GM21529 (cell line): Measurements from ENCODE around the gene AIG1.
"Not testable (repeated sequence)": the region's sequence is repeated elsewhere in the genome, so short reads cannot be mapped to it uniquely, and the experiment has no call there.

ENCODE experiments used
- ATAC-seq: cut with Tn5 transposase; IDR thresholded peaks from one replicate; pipeline ENCODE4 v1.9.1; 2021; ENCODE audit not compliant: unreplicated experiment

Gene AIG1

DNA sequence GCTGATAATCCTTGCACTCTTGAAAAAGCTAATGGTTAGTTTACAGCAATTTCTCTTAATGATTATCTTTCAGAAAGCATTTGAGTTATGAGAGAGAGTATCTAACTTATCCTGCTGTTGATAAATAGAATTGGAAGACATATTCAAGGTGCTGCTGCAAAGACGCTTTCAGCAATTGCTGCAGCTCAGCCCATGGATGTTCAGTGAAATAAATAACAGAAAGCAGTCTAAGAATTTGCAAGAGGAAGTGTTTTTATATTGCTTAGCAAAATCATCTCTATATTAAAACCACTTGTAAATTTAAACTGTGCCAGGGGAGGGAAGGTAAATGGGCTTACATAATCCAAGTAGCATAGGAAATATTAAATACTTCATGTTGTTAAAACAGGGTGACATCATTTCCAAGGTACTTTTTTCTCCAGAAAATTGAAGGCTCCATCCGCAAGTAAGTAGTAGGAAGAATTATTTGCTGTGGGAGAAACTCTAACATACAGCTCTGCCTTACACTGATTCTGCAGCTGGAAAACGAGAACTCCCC, 201.3 kb downstream of the AIG1 start:
- no peak for ATAC-seq

DNA sequence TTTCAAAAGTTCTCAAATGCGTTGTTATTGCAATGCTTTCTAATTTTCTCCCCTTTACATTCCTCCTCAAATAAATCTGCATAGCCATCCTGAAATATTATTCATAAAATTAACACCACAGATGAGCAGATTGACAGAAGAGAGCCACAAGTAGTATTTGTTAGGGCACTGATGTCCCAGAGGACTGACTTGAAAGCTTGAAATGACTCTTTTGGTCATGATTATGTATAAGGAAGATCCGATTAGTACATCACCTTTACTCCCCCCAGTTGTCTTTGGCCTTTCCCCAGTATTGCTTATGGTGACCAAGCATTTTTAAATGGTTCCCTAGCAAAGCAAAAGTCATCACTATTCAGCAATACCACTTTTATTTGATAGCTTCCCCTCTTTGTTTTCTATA, 202.2 kb downstream of the AIG1 start:
- peak; percentile 88 for ATAC-seq

DNA sequence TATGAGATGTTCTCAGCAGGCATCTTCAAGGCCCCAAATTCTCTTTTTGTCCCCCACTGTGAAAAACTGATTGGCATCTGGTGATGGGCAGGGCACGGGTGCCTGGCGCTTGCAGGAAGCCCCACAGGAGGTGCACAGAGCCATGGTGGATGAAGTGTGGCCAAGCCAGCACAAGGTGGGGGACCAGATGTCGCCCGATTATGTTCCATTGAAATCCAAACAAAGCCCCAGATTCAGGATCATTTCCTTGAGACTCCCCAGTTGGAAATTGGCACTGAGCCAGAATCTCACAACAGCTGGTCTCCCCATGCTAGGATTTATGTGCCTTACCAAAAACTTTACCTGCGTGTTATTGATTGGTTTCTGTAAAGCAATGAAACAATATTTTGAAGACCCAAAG, 203.7 kb downstream of the AIG1 start:
- ATAC-seq, result no peak

DNA sequence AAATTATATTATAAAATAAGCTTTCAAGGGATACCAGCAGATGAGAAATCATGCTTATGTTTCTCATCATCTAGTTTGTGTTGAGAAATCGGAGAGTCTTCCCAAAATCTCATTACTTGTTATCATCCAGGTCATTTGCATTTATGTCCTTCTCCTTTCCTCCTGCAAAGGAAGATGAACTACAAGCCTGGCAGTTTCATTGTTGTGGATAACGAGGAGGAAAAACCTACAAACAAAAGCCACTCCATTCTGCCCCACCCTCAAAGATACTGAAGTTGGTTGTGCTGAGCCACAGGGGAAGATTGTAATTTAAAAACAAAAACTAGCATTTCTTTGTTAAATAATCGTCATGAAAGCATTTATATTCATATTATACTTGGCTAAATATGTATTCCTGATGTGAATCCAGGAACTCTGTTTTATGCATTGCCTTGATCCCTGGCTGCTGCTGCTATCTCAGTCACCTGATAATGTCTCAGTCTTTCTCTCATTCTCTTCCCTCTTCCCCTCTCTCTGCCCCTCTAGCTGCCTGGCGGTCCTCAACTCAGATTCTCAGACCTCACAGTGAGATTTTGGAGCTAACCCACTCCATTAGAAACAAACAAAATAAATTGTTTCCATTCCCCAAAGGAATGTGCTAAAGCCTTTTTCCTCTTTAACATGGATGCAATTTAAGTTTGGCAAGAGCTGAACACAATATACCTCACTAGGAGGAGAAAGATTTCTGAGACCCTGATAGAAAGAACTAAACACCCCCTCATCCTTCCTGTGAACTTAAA, 204.5 kb downstream of the AIG1 start:
- no peak for ATAC-seq

DNA sequence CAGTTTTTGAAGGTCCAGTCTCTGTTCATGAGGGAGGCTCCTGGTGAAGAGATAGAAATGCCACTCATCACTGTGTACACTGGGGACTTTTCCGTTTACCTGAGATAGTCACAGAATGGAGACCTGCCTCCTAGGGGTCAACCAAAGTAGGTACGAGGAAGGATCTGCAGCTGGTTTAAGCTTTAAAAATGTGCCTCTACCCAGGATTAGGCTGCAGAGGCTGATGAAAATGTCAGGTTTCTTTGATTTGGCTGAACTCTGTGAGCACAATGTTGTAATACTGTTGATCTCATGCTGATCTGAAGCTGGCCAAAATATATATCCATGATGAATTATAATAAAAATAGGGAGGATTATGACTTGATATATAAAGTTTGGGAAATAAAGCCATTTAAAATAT, 207.1 kb downstream of the AIG1 start:
- no peak for ATAC-seq

DNA sequence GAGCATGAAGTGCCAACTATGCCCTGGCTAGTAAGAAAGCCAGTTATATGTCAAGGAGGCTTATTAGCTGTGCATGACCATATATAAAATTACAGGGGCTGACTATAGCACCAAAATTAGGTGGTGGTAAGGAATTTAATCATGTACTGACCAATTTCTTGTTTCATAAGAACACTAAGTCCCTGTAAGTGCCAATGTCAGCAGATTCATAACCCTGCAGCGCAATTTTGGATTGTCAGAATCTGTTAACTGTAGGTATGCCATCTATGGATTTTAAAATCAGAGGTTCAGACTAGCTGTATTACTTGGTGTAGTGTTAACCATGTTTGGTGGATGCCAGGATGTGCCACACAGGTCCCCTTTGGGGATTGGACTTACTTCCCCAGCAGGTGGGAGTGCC, 207.8 kb downstream of the AIG1 start:
- no peak for ATAC-seq

DNA sequence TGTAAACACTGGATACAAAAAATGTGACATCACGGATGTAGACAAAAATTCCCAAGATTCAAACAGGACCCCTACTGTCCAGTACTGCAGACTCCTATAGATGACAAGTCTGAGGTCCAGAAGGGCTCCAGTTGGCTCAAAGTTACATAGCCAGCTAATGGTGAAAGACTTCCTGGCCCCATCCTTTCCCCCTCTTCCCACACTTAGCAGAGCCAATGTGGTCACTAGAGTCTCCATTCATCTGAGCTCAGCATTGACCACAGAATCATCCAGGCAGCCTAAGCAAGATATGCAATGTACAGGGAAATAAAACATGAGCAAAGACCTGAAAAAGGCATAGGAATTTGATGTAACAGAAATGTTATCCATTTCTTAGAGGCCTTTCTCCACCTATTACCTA, 209.3 kb downstream of the AIG1 start:
- ATAC-seq, result no peak

DNA sequence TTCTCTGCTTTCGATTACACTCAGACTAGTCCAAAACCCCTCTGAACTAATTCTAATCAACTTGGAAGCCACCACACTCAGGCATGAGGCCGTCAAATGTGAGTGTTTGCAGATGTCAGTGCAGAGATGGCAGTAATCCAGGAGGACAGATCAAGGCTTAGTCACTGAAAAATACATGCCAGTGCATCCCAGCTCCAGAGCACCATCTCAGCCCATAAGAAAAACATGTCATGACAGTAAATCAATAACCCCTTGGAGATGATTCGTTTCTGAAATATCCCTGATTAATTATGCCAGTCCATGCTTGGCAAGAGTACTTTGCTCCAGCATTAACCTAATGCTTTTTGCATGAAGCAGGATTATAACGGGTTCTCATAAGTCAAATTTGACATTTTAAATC, 210.3 kb downstream of the AIG1 start:
- ATAC-seq, result no peak

DNA sequence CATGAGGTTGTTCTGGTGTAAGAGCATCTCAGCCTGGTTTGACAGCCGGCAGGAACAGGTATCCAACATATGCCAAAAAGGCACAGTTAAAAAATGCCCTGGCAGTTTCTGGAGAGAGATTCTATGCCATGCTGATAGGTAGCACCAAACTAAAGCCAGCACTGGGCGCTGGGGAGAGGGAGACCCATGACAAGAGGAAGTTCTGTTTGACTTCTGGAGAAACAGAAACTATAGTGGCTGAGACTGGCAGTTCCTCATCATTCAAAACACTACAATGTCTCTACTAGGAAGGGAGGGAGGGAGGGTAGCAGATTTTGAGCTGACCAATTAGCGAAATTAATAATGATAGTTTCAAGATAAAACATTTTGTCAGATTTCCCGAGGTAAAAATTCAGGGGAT, 215.7 kb downstream of the AIG1 start:
- ATAC-seq, result peak; percentile 99

DNA sequence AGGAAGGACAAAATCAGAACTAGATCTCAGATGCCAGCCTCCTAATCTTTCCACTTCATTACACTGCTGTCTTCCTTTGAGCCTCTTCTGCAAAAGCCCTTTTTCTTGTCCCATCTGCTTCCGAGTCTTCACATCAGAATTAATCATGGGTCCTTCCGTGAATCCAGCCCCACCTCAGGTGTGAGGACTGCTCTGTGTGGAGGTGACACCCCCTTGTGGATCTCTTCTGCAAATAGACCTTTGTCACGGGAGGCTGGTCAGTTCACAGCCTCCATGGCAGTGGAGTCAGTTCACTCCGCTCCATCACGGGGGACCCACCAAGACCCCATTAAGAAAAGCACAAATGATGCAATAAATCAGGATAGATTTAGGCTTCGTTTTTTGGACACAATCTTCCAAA, 218.7 kb downstream of the AIG1 start:
- peak; percentile 34 for ATAC-seq

DNA sequence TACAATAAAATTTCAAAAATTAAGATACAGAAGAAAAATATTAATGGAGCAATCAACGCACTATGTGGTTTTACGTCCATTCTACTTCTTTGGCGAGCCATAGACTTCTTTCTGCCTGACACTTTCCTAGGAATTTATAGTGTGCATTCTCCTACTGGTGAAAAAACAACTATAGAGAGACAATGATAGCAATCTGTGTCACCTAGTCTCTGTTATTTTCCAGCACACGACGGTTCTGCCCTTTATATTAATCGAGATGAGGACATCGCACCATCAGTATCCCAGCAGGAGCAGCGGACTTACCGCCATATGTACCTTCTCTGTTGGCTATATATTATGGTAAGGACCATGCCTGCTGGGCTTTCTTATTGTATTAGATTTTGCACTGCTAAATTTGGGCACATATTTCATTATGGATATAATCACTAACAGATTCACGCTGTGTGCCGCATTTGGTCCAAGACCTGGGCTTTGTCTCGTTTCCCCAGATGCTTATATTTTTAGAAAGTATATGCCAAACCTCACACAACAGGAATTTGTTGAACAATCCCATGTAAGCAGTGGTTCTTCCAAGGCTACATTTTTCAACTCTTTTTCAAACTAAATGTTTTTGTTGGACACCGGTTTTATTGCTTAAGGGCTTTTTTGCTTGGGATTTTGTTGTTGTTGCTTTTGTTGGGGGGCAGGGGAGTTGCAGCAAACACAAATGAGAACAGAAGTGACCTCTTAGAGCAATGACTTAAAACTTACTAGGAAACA, 223.4 kb downstream of the AIG1 start:
- ATAC-seq, result no peak

DNA sequence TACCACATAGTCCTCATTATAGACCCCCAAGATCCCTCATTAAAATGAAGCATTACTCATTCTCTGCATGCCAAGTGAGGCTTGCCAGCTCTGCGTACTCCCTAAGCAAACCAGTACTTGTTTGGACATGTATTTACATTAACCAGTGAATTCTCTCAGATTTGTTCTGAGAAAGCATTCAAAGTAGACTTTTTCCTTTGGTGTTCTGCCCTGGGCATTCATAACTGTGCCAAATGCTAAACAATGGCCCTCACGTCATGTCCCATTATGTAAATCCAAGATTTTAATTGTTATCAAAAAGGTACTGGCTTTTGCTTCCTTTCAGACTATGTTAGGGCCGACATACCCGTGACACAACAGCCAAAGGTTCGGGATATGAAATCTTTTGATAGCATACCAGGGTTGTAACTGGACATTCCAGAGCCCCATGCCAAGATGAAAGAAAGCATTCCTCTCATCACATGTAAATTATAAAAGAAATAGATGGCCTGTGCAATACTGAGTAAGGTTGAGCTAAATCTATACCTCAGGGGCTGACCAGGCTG, 225.6 kb downstream of the AIG1 start:
- ATAC-seq, result no peak

DNA sequence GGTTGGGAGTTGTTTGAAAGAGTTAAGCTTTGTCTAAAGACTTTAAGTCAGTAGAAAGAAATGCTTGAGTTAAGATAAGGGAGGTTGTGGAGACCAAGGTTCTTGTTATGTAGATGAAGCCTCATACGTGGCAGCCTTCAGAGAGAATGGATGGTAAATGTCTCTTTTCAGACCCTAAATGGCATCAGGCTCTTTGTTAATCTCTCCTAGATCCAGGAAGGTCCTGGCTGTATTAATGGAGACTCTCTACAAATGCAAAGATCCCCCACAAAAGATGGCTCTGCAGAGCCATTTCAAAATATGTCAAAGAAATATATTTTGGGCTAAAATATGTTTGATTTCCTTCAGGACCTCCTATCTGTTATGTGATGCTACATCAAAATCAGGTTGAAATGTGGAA, 228.2 kb downstream of the AIG1 start:
- no peak for ATAC-seq

DNA sequence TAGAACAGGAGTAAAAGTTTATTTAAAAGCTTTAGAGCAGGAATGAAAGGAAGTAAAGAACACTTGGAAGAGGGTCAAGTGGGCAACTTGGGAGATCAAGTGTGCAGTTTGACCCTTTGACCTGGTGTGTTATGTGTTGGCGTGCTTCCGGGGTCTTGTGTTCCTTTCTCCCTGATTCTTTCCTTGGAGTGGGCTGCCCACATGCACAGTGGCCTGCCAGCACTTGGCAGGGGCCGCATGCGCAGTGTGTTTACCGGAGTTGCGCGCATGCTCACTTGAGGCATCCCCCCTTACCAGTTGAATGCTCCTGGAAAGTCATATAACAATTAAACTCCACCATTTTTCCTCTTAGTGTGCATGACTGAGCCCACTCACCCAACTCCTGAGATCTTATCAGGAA, 229.5 kb downstream of the AIG1 start:
- ATAC-seq, result no peak

DNA sequence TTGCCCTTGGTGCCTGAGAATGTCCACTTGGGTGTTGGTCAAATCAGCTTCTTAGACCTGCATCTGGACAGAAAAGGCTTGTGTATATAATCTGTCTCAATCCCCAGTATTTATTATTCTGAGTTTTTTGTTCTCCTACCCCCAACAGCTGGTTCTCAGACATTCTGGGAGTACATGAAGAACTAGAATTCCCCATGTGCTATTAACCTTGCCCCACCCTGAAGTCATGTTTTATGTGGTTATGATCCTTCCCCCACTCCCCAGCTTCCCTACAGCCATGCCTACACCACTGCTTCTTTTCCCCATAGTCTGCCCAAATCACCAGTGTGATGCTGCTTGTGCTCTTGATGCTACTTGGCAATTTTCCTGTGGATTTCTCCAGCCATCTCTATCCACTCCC, 232.8 kb downstream of the AIG1 start:
- ATAC-seq, result no peak

DNA sequence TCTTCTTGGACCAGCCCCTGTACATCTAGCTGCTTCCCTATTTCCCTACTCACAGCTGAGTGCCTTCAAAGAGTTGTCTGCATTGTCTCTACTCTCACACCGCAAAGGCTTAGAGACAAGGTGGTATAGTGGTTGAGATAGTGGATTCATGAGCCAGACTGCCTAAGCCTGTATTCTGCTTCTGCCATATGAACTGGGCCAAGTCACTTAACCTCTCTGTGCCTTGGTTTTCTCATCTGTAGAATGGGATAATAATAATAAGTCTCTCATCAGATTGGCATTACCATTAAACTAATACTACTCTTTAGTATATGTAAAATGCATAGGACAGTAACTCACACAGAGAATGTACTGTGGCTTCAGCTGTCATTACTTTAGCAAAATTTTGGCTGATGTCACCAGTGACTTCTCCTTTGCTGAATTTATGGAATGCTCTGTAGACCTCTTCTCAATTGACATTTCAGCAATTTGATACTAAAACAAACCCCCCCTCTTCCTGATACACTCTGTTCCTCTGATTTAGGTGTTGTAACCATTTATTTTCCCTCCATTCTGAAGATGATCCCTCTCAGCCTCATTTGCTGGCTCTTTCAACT, 233.7 kb downstream of the AIG1 start:
- no peak for ATAC-seq

DNA sequence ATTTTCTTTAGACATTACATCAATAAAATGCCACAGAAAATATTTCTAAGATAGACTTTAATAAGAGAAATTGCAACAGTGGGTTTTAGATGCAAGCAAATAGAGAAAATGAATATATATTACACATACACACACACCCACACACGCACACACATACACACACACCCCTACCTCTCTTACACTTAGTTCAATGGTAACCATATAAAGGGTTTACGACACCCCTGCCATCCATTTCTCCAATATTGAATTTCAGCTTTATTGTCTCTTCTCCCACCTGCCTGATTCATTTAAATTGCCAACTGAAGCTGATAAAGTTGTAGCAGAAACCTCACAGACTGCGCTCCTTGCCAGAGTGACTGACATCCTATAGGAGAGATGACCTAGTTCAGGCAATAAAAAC, 235.2 kb downstream of the AIG1 start:
- no peak for ATAC-seq

DNA sequence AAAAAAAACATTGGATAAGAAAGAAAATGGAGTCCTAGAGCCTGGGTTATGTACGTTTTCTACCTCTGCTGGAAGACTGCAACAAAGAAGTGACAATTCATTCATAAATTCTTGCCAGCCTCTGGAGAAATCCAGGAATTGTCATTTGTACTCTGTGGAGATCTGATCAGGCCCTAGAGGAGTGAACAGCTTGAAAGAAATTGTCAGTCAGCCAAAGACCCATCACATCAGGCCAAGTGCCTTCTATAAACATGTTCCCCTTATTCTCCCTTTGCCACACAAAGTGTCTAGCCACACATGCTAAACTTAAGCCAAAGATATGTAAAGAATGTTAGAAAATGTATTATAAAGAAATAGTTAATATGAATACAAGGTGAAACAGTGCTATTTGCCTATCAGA, 237.4 kb downstream of the AIG1 start:
- ATAC-seq, result no peak

DNA sequence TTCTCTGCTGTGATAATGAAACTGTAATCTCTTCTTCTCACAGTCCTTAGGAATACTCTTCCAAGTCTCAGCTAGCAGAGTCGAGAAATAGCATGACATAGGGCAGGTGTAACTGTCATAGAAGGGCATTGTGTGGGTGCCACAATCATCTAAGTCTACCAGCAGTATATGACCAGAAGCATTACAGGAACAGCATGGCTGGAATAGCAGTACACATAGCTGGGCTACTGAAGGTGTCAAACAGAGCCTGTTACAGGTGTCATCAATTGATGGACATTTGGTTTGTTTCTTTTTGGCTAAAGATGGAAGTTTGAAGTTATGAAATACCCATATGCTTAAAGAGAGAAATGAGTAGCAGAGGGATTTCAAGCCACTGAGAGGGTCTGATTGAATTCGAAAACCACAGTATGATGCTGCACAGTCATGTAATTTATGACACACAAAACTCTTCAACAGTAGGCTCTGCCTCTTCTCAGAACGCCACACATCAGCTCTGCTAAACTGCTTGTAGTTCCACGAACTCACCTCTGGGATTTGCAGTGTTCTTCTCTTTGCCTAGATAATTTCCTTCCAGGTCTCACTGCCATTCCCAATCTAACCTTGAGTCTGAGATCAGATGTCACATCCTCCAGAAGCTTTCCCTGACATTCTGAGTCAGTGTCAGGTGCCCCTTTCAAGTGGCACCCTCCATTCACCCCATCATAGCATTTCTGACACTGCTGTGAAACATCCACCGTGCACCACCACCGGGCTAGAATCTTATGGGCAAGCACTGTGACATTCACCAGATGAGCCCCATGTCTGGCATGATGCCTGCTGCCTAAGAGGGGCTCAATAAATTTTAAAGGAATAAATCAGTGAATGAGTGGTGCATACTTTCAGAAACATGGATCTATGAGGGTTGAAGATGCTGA, 238.8 kb downstream of the AIG1 start:
- peak; percentile 93 for ATAC-seq

DNA sequence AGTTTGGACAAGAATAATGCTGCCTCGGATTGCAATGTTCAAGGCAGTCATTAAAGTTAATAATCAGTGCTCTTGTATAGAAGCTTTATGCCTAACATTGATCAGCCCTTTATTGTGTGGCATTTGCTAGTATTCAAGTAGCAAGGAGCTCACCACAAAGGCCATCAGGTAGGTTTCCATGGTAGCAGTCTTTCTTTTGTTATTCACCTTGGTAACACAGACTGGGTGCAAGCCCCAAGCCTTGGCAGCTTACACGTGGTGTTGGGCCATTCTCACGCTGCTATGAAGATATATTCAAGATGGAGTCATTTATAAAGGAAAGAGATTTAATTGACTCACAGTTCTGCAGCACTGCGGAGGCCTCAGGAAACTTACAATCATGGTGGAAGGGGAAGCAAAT, 240.5 kb downstream of the AIG1 start:
- no peak for ATAC-seq

DNA sequence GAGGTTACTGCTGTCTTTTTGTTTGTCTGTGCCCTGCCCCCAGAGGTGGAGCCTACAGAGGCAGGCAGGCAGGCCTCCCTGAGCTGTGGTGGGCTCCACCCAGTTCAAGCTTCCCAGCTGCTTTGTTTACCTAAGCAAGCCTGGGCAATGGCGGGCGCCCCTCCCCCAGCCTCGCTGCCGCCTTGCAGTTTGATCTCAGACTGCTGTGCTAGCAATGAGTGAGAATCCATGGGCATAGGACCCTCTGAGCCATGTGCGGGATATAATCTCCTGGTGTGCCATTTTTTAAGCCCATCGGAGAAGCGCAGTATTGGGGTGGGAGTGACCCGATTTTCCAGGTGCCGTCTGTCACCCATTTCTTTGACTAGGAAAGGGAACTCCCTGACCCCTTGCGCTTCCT, 247.1 kb downstream of the AIG1 start:
- not testable (repeated sequence) for ATAC-seq
